CD4-positive, alpha-beta T cell treated with Interleukin-17A for 4 hours (primary cell): ENCODE data around the gene KATNAL2.

Source experiments
- DNase-seq: peaks from one replicate; pipeline ENCODE4 v3.0.0-alpha.2; 2020; ENCODE audit warnings: mixed read lengths

KATNAL2 gene

GRCh38 chr18:47120428-47120827 lies 203.0 kb downstream of the KATNAL2 start:
- no peak for DNase-seq

DNA sequence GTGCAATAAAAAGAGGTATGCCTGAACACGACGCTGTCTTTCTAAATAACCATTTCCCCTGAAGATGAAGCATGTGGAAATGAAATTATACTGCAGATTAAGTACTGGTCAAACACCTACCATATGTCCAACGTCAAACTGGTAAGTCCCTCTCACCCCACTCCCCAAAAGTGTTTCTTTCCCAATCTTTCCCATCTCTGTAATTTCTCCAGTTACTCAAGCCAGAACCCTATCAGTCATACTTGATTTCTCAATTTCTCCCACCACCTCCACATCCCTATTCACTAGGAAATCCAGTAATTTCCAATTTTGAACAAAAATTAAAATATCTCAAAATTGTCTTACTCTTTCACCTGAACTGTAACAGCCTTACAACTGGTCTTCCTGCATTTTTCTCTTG lies 203.7 kb downstream of the KATNAL2 start:
- DNase-seq, result no peak

GRCh38 chr18:47141289-47141688 lies 223.9 kb downstream of the KATNAL2 start:
- no peak for DNase-seq

- no peak for DNase-seq
These were observed 225.8 kb downstream of the KATNAL2 start for GRCh38 chr18:47143153-47143552.

DNA sequence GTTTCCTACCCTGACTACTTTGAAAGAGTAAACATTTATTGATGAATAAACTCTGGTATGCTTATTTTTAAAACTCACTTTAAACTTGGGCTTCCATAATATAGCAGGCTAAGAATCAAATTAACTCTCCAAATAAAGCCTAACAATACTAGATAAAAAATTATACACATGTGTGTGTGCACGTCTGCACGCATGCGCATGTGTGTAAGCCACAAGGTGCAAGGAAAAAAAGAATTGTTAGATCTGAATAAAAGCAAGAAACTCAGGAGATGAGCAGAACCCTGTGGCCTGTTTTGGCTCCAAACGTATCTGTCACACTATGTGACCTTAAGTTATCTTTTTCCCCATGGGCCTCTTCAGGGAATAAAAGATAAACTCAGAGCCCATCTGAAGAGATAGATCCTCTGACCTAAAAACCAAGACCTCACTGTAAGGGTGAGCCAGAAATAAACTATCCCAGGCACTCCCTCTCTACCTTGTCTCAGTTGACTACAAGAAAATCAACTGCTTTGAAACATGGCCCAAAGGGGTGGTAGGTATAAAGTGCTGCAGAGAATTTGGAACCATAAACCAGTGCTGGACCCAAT lies 226.6 kb downstream of the KATNAL2 start:
- no peak for DNase-seq

DNA sequence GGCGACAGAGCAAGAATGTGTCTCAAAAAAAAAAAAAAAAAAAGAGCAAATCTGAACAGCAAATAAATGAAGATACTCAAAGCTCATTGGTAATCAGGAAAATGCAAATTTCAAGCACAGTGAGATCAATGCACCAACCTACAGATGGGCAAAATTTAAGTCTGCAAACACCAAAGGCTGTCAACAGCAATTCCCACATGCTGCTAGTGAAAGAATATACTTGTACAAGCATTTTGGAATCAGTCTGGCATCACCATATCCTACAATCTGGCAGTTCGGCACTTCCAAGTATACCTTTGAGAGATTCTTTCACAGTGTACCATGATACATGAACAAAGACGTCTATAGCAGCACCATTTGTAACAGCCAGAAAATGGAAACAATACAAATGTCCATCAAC lies 228.8 kb downstream of the KATNAL2 start:
- DNase-seq, result no peak

DNA sequence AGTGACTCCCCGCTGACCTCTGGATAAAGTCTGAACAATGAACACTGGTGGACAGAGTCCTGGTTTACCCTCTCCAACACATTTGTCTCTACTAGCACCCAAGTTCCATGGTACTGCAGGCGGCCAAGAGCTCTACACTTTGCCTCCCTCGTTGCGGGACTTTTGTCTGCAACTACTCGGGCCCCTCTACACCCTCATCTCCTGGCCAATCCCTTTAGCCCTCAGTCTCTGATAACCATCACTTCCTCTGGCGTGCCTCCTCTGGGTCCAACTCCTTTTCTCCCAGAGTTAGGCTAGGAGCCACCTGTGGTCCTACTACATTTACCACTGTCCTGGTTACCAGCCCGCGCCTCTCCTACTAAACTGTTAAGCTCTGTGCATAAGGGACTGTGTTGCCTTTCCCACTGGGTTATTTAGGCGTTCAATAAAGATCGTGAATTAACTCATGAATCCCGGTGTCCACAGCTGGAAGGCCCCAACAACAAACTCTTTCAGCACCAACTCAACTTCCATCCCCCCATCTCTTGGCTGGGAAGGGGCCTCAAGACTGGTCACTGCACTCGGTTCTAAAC lies 232.1 kb downstream of the KATNAL2 start:
- no peak for DNase-seq

DNA sequence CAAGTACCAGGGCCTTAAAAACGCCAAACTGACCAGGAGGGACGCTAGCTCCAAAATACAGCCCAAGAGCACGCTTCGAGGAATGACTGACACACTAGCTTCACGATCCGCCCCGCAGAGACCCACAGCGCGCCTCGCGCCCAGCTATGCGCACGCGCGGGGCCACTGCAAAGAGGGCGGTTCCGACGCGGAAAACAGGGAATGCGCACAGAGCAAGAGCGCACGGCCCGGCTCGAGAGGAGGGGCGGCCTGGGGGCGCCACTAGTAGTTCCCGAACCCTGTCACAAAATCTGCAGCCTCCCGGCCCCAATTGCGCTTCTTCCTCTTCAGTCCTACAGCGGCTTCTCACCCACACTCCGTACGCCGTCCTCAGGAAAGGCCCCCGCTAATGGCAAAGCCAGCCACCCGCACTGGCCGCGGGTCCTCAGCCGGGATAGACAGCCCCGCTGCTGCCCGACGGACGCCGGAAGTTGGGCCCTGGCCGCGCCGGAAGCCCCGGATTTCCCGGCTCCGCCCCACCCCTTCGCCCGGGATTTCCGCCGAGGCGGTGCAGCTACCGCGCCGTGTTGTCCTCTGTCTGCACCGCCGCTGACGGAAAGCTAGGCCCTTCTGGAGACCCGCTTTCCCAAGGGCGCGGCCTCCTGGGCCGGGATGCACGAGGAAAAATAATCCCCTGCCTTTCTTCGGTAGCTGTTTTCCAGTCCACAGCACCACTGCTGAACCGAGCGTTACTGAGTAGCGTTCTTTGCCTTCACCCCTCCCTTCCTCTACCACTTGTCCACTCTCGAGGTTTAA lies 232.8 kb downstream of the KATNAL2 start, which contains the start of gene HDHD2:
Gene HDHD2 (minus strand): TSS at position 472 of the 795 bp plus-strand sequence. CDS start 14,061 bp downstream, outside the sequence.
- DNase-seq, result peak; percentile 83

- peak; percentile 27 for DNase-seq
These were observed 233.5 kb downstream of the KATNAL2 start for GRCh38 chr18:47150824-47151366.

- DNase-seq, result no peak
These were observed 234.0 kb downstream of the KATNAL2 start for GRCh38 chr18:47151439-47151838.
